Muscle of back (tissue), 11 donors: ENCODE results near the gene FGF14. TPM values are rescaled to one million over a fixed set of nuclear protein-coding genes. Genes with fewer than 3 reads are reported as not detected.

Source experiments
- DNase-seq, 3 donors: peaks; one replicate each; pipeline versions ENCODE4 v3.0.0 to v3.0.0-alpha.2; 2013
- polyA plus RNA-seq, 10 donors: library from polyadenylated mRNA; unstranded; fragments of 120-200 nt; gene quantifications; one replicate each; pipeline ENCODE4 v1.2.1, GENCODE V29; 2013; ENCODE audit not compliant: insufficient read length in 10 of 10

The FGF14 gene
- polyA plus RNA-seq, 10 donors = 0.17 to 1.6 (median 0.60) TPM

DNA sequence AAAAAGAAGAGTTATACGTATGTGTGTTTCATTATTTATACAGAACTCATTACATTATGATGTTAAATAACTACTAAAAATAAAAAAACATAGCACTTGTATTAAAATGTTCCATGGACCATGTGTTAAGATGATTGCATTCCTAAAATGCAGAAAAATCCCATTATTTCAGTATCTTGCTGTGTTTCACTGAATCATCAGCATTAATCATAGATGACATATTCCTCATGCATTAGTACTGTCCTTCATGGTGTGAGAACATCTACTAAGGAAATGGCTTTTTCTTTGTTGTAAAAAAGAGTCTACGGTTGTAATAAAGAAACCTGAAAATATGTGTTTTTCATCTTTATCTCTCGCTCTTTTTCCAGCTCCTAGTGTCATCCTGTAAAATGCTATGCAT lies 416.5 kb downstream of the FGF14 start:
- no peak for DNase-seq

DNA sequence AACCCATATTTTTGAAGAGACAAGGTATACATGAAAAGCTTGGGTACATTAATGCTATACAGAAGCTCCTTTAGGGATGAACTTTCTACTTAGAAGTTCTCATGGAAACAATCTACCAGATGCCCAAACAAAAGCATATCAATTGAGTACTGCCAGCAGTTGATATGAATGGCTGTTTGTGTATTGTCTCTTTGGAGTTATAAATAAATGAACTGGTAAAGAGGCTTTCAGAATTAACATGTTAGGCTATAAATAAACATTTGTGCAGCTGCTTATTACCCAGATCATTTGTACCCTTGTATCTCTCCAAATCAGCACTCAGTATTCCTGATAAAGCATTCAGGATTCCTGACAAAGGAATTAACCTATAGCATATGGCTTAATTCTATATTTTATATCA lies 418.9 kb downstream of the FGF14 start:
- DNase-seq = no peak

DNA sequence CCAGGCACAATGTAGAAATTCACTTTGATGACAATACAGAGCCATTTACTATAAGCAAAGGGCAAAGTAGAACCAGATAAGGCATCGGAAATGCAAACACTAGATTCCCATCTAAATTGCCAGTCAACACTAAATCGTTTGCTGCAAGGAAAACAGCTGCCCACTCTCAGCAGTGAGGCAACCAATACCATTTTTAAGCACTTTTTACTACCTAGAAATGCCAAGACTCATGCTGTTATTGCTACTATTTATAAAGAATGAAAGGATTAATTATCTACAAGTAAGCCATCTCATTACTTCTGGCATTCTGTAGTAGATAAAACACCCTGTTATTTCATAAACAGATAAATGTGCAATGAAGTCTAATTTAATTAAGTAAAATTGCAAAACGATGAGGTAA lies 422.0 kb downstream of the FGF14 start:
- DNase-seq = no peak

DNA sequence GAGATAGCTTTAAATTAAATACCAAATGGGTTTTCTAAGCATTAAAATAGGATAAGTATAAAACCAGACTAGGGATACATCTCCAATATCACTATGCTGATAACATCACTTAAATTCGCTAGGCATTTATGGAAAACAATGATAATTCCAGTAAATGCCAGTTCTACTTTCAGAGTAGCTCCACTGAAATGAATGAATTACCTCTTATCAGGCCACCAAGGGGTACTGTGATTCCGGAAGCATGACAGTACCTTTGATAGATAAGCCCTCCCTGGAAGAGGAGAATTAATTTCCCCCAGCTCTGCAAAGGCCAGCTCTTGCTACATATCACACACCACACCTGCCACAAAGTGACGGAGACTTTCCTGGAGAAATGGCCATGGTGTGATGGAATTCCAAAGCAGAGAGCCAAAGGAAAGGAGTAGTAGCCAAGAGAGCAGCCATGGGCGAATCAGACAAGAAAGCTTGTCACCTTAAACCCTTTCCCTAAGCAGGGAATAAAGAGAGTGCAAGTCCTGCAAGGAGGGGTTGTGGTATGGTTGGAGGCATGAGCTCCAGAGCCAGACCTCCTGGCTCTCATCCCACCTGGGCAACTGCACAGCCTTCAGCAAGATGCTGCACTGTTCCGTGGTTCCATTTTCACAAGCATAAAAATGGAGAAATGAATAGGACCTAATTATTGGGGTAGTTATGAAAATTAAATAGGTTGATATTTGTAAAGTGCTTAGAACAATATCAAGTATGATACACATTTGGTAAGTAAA lies 423.1 kb downstream of the FGF14 start:
- DNase-seq = no peak

DNA sequence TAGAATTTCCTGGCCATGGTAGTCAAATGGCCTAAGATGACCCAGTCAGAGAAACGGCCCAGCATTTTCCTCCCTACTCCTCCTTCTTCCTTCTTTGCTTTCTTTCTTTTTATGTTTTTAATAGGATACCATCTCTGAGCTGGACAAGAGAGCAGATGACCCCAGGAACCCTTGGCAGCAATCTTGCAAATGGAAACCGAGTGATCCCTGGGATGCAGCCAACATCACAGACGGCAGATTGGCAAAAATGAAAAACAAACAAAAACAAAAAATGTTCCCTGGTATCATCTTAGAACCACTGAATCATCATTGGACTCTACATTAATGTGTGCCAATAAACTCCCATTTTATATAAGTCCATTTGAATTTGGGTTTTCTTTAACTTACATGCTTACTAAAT lies 424.4 kb downstream of the FGF14 start:
- no peak for DNase-seq

DNA sequence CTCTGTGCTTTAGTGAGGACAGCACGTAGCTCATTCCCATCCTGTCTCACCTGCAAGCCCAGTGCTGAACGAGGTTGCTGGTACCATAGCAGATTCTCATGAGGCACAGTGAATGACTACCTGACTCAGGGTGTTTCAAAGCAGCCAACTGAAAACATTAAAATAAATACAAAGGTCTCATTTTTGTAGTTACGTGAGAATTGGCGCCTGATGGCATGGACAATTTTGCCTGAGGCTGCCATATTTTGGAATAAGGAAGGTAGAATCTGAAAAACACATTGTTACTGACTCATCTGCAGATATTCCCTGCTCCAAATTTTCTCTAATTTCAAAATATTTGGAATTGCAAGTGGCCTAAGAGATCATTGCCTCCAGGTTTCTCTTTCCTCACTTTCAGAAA lies 429.7 kb downstream of the FGF14 start:
- no peak for DNase-seq

DNA sequence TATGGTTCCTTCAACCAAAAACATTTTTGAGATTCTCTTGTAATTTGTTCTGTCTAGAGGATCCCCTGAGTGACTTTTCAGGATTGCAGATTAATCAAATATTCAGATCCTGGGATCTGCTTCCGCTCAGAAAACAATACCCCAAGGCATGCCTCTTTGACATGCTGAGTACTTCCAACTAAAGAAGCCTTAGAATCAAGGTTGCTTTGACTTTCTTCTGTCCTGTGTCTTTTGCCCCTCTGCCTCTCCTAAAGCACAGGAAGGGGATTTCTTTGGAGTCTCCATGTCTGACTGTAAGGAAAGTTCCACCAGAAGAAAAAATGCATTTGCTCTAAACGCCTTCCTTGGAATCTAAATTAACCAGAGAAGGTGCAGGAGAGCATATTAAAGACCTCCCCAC lies 431.5 kb downstream of the FGF14 start:
- no peak for DNase-seq

DNA sequence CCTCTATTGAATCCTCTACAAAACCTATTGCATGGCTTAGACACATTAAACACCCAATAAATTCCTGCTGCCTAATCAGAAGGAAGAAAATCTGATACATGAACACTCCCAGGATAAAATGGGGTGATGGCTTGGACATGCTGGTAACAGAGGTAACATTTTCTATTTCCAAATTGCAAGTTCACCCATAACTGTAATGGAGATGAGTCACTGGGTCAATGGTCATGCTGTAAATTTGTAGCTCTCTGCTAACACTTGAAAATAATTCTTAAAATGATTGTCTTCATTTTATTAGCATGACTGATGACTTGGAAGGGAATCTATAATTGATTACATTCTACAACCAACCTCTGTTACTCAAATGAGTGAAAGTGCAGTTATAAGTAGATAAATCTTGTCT lies 434.1 kb downstream of the FGF14 start:
- DNase-seq = no peak

DNA sequence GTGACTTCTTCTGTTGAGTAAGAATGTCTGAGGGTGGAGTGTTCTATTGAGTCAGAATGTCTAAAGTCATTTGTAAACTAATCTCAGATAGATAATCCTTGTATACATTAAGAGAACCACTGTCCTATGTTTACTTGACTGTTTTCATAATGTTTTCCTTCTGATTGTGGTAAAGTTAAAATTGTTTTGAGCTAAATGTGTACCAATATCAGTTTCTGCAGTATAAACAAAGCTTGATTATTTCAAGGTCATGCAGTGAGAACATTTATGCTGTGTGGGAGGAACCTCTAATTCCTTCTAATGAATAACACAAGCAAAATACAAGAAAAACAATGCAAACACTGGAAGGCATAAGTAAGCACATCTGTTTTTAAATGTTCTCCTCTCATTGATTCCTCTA lies 434.6 kb downstream of the FGF14 start:
- no peak for DNase-seq

DNA sequence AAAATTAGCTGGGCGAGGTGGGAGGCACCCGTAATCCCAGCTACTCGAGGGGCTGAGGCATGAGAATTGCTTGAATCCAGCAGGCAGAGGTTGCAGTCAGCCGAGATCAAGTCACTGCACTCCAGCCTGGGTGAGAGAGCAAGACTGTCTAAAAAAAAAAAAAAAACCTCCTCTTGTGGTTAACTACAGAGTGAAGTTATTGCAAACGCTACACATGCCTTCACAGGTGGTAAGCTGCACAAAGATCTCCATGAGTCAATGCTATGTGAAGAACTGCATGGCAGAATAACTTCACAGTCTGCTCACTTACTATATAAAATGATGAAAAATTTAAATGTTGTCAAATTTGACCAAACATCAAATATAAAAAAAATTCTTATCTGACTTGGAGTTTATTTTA lies 436.8 kb downstream of the FGF14 start:
- DNase-seq = no peak

DNA sequence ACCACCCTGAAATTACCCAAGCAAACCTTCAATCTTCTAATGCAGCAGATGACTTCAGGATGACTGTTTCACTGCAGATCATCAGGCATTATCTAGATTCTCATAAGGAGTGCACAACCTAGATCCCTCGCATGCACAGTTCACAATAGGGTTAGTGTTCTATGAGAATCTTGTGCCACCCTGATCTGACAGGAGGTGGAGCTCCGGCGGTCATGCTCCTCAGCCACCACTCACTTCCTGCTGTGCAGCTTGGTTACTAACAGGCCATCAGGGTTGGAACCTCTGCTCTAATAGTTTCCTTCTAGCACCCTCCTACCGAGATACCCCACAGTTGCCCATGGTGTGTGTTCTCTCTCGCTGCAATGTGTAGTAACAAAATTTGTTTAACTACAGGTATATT lies 442.8 kb downstream of the FGF14 start:
- no peak for DNase-seq

DNA sequence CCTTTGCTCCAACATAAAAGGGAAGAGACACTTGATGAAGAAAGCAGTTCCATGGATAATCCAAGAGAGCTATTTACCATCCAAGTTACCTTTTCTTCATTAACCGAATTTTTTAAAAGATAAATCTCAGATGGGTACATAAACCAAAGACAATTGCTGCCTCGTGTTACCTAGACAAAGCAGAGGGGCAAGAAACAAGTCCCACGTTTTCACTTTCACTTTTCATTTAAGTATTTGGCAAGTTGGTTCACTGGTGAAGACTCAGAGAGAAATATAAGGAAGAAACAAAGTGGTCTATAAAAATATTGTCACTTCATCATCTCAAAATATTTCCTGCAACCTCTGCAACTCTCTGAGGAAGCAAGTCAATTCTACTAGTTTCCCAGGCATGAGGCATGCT lies 446.1 kb downstream of the FGF14 start:
- no peak for DNase-seq

DNA sequence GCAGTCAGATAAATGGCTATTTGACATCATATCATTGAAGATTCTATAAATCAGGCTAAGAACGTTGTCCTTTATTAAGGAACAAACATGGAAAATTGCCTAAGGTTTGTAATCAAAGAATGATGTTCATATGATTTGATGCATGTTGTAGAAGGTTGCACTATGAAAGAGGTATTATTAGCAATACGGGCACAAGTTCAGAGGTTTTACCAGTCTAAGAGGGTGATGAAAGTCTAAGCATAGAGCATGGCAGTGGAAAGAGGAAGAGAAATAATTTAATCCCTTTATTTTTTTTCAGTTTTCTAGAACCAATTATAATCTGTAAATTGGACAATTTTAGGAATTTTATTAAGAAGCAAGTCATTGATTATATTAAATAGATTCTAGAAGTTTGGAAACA lies 450.7 kb downstream of the FGF14 start:
- no peak for DNase-seq

DNA sequence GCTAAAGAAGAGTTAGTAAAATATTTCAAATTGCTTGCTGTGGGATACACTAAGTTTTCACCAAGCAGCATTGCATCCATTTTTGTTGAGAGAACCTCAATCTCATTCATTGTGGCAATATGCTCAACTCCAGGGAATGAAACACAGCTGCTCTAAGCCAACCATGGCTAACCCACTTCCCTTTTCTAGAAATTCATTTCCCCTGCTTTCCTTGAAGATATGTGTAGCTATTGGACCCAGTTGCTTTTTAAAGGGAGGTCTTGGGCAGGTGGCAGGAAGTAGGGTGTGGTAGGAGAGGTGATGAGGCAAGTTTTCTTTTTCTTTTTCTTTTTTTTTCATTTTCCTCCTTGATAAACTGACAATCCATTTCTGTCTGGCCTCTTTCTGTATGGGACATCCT lies 452.2 kb downstream of the FGF14 start:
- no peak for DNase-seq

DNA sequence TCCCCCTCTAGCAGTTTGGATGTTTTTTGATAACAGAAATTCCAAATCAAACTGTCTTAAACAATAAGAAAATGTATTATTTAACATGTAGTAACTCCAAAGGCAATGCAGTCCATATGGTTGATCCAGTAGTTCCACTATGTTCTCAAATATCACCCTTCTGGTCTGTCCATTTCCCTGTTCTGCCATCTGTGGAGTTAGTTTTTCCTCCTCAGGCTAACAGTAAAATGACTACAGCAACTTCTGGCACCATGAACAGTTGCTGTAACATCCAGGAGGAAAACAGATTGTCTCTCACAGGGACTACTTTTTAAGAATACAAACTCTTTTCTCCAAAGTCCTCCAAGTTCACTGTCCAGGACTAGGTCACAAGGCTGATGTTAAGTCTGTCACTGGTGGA lies 455.4 kb downstream of the FGF14 start:
- DNase-seq = peak in 1 of 3 donors; percentile 15

DNA sequence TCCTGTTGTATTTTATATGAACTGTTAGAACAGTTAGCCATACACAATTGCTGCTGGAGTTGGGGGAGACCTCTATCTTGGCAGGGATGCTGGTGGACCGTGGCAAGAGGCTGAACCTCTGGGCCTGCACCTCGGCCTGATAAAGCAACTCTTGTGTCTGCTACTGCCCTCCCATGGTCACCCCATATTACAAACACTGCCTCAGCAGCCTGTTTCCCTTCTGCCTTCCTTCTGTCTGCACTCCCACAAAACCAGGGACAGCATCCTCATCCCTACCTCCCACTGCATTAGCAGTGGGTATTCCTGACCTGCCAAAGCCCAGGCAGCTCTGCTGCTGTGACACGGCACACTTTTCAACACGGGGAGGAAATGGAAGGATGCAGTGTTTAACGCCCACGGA lies 456.4 kb downstream of the FGF14 start:
- no peak for DNase-seq

DNA sequence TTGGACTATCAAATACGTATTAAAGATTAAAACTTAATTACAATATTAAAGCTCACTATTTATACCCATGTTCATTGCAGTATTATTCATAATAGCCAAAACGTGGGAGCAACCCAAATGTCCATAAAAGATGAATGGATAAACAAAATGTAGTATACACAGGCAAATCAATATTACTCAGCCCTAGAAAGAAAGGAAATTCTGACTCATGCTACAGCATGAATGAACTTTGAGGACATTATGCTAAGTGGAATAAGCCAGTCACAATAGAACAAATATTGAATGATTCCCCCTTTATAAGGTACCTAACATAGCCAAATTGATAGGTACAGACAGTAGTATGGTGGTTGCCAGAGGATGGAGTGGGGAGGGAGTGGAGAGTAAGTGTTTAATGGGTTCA lies 457.3 kb downstream of the FGF14 start:
- no peak for DNase-seq

DNA sequence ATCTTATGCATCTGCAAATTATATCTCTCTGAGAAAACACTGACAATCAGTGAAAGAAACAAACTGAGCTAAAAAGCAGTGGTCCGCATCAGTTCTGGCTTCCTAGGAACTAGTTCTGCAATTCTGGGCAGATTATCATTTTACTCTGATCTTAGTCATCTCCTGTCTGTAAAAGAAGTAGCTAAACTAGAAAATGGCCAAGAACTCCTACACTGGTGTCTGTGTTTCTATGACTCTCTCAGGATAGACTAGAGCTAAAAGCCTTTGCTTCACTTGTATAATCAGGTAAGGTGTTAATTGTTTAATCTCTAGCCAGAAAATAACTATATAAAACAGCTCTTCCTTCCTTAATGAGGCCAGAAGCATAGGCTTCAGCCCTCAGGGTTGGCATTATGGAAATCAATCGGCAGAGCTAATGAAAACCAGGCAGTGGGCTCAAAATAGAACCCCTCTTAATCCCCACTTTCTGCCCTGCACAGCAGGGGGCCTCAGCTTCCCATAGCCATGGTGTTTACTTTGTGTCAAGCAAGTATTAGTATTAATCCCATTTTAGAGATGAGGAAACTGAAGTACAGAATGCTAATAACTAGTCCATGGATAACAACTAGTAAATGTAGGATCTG lies 459.2 kb downstream of the FGF14 start:
- peak in 1 of 3 donors; percentile 7 for DNase-seq

DNA sequence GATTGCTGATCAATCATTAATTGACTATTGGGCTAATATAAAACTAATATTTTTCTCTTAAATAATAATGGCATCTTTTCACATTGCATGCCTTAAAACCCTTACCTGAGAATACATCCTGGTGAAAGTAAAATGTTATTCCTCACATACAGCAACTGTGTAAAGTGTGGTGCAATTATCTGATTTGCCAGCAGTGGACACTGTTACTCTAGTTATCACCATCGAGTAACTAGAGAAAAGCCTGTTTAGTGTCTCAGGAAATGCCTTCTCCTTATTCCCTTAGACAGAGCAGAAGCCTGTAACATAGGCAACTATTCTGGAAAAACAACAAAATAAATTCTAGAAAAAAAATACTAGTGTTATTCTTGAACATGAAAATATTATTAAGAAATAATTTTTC lies 459.8 kb downstream of the FGF14 start:
- peak; percentile 8 to 51 (median 20) for DNase-seq

DNA sequence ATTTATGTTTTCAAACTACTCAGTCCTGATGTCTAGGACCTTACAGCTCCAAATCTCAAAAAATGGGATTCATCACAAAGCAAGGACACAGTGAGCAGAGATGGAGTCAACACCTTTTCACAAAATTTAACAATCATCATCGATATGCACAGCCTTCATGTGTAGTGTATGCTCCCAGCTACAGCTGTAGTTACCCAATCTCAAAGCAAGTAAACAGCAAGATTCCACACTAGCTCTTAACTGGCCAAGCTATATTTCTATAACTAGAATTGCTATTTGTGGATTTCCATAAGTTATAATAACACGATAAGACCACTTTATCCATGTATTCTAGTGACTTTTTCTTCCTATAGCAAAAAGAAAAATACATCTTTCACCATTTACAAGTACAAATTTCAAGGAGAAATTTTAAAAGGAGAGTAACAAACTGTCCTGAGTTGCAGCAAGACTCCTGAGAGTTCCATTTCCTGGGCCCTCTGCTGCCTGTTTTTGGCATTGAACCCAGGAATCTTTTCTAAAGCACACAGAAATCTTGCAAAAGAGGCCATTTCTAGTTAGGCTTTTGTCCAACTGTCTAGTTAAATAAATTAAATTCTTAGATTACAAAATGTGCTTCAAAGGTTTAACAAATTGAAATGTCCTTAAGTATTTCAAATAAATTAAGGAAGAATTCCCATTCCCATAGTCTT lies 460.6 kb downstream of the FGF14 start:
- no peak for DNase-seq

DNA sequence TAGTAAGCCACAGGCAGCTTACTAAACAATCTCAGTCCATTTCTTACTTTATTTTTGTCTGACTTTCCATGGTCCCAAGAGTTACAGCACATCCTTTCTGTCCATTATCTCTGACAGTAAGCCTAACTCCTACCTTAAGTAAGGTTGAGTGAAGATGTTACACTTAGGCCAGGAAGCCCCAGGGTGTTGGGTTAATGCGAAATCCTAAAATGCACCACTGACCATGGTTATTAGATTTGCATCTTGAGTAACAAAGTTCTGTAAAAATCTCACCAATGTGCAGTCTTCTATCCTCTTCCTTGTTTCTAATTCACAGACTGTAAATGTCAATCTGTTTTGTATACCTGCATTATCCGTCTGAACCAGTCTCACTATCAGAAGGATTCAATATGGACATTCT lies 462.5 kb downstream of the FGF14 start:
- DNase-seq = no peak

DNA sequence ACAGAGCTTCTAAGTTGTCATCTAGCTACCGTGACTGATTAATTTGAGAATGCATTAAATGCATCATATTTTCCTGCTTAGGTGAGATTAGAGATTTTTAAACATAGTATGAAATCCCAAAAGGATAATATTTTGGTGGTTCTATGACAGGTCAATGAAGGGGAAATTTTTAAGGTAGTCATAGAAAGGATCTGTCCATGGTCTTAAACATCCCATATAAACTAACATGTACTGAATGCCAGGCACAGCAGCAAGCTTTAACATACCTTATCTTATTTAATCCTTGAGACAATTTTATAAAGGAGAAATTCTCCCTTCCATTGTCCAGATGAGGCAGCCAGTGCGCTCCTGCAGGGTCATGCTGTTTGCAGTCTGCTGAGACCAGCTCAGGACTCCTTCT lies 466.0 kb downstream of the FGF14 start:
- DNase-seq = no peak

DNA sequence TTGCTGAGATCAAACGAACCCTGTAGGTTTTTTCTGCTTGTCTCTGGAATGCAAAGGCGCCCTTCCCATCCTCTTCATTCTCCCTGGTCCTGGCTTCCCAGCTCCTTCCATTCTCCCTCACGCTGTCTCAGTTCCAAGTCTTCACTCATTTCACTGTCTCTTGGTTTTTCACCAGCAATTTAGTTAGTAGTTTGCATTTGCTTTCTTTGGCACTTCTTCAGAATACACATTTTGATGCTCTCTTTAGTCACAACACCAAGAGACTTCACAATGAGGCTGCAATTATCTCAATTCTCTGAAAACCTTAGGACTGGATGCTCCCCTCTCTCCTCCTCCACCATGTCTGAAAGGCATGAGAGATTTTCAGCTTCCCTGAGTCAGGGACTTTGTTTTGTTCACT lies 470.7 kb downstream of the FGF14 start:
- no peak for DNase-seq
